ENCODE data around the gene HECTD1. TPM values are rescaled to one million over a fixed set of nuclear protein-coding genes. Genes with fewer than 3 reads are reported as not detected.

The HECTD1 gene
- total and polyA plus RNA-seq, 9 of the 15 experiments (the other 6 are each of a cell fraction or from before 2014, with no cell fraction given) = 27.9 to 111 (median 78.1) TPM

DNA sequence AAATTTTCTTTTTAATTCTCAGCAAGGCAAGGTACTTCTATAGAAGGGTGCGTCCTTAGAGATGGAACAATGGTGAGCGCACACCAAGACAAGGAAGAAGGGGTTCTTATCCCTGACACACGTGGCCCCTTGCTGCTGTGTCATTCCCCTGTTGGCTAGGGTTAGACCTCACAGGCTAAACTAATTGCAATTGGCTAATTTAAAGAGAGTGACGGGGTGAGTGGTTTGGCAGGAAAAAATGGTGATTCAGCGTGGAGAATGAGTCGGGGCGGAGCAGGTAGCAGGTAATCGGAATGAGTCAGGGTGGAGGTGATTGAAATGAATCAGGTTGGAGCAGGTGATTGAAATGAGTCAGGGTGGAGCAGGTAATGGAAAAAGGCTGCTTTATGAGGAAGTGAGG lies 36.3 kb upstream of the HECTD1 start (continued):
- TF ChIP-seq, protein P1, sequence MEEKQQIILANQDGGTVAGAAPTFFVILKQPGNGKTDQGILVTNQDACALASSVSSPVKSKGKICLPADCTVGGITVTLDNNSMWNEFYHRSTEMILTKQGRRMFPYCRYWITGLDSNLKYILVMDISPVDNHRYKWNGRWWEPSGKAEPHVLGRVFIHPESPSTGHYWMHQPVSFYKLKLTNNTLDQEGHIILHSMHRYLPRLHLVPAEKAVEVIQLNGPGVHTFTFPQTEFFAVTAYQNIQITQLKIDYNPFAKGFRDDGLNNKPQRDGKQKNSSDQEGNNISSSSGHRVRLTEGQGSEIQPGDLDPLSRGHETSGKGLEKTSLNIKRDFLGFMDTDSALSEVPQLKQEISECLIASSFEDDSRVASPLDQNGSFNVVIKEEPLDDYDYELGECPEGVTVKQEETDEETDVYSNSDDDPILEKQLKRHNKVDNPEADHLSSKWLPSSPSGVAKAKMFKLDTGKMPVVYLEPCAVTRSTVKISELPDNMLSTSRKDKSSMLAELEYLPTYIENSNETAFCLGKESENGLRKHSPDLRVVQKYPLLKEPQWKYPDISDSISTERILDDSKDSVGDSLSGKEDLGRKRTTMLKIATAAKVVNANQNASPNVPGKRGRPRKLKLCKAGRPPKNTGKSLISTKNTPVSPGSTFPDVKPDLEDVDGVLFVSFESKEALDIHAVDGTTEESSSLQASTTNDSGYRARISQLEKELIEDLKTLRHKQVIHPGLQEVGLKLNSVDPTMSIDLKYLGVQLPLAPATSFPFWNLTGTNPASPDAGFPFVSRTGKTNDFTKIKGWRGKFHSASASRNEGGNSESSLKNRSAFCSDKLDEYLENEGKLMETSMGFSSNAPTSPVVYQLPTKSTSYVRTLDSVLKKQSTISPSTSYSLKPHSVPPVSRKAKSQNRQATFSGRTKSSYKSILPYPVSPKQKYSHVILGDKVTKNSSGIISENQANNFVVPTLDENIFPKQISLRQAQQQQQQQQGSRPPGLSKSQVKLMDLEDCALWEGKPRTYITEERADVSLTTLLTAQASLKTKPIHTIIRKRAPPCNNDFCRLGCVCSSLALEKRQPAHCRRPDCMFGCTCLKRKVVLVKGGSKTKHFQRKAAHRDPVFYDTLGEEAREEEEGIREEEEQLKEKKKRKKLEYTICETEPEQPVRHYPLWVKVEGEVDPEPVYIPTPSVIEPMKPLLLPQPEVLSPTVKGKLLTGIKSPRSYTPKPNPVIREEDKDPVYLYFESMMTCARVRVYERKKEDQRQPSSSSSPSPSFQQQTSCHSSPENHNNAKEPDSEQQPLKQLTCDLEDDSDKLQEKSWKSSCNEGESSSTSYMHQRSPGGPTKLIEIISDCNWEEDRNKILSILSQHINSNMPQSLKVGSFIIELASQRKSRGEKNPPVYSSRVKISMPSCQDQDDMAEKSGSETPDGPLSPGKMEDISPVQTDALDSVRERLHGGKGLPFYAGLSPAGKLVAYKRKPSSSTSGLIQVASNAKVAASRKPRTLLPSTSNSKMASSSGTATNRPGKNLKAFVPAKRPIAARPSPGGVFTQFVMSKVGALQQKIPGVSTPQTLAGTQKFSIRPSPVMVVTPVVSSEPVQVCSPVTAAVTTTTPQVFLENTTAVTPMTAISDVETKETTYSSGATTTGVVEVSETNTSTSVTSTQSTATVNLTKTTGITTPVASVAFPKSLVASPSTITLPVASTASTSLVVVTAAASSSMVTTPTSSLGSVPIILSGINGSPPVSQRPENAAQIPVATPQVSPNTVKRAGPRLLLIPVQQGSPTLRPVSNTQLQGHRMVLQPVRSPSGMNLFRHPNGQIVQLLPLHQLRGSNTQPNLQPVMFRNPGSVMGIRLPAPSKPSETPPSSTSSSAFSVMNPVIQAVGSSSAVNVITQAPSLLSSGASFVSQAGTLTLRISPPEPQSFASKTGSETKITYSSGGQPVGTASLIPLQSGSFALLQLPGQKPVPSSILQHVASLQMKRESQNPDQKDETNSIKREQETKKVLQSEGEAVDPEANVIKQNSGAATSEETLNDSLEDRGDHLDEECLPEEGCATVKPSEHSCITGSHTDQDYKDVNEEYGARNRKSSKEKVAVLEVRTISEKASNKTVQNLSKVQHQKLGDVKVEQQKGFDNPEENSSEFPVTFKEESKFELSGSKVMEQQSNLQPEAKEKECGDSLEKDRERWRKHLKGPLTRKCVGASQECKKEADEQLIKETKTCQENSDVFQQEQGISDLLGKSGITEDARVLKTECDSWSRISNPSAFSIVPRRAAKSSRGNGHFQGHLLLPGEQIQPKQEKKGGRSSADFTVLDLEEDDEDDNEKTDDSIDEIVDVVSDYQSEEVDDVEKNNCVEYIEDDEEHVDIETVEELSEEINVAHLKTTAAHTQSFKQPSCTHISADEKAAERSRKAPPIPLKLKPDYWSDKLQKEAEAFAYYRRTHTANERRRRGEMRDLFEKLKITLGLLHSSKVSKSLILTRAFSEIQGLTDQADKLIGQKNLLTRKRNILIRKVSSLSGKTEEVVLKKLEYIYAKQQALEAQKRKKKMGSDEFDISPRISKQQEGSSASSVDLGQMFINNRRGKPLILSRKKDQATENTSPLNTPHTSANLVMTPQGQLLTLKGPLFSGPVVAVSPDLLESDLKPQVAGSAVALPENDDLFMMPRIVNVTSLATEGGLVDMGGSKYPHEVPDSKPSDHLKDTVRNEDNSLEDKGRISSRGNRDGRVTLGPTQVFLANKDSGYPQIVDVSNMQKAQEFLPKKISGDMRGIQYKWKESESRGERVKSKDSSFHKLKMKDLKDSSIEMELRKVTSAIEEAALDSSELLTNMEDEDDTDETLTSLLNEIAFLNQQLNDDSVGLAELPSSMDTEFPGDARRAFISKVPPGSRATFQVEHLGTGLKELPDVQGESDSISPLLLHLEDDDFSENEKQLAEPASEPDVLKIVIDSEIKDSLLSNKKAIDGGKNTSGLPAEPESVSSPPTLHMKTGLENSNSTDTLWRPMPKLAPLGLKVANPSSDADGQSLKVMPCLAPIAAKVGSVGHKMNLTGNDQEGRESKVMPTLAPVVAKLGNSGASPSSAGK (IDR thresholded peaks at IDR 0.05) = peak; percentile 77
- peak in 1 of 2 experiments; percentile 14; a peak in 1 of 4 replicates for TF ChIP-seq KDM1A (IDR thresholded peaks at IDR 0.05)
- TF ChIP-seq HDAC2 (IDR thresholded peaks at IDR 0.05) = 0 out of 2 replicates have a peak, but pooled peaks have one; percentile 32
- TF ChIP-seq SMARCA4 (IDR thresholded peaks at IDR 0.05) = peak; percentile 64
- TF ChIP-seq, protein P2, sequence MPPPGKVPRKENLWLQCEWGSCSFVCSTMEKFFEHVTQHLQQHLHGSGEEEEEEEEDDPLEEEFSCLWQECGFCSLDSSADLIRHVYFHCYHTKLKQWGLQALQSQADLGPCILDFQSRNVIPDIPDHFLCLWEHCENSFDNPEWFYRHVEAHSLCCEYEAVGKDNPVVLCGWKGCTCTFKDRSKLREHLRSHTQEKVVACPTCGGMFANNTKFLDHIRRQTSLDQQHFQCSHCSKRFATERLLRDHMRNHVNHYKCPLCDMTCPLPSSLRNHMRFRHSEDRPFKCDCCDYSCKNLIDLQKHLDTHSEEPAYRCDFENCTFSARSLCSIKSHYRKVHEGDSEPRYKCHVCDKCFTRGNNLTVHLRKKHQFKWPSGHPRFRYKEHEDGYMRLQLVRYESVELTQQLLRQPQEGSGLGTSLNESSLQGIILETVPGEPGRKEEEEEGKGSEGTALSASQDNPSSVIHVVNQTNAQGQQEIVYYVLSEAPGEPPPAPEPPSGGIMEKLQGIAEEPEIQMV (tag; conservative IDR thresholded peaks at IDR 0.05; ENCODE audit: low read depth) = no peak
- TF ChIP-seq TOE1 (IDR thresholded peaks at IDR 0.05; ENCODE audit: borderline replicate concordance) = no peak
- no peak for TF ChIP-seq TOE1 (CRISPR knock-in tag; IDR thresholded peaks at IDR 0.05; ENCODE audit: borderline replicate concordance, low read depth)
- no peak for TF ChIP-seq FOXJ3 (CRISPR knock-in tag; IDR thresholded peaks at IDR 0.05)
- TF ChIP-seq ZNF316 (IDR thresholded peaks at IDR 0.05) = peak; percentile 88
- TF ChIP-seq, protein P3, sequence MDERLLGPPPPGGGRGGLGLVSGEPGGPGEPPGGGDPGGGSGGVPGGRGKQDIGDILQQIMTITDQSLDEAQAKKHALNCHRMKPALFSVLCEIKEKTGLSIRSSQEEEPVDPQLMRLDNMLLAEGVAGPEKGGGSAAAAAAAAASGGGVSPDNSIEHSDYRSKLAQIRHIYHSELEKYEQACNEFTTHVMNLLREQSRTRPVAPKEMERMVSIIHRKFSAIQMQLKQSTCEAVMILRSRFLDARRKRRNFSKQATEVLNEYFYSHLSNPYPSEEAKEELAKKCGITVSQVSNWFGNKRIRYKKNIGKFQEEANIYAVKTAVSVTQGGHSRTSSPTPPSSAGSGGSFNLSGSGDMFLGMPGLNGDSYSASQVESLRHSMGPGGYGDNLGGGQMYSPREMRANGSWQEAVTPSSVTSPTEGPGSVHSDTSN (CRISPR knock-in tag; IDR thresholded peaks at IDR 0.05; ENCODE audit: low read depth) = no peak
- TF ChIP-seq, protein P3 (tag; conservative IDR thresholded peaks at IDR 0.05; ENCODE audit: low read depth) = peak; percentile 41; the same call in 1 of the 2 replicates

Data from K562 (cell line).